Nephron (organoid): Measurements from ENCODE around the gene MEAK7.

Experiments
- H3K27ac Mint-ChIP-seq, 3 experiments: 2 replicates each; pipeline ENCODE4 v1.8.0; 2020; ENCODE audit warnings: mixed read lengths in 3 of 3, mild to moderate bottlenecking in 2 of 3, moderate library complexity in 1 of 3
- H3K27me3 Mint-ChIP-seq: 2 replicates; pipeline ENCODE4 v1.8.0; 2021; ENCODE audit warnings: low read depth, mild to moderate bottlenecking, moderate library complexity, mixed read lengths
- H3K36me3 Mint-ChIP-seq: 2 replicates; pipeline ENCODE4 v1.8.0; 2020; ENCODE audit warnings: low read depth, mixed read lengths
- H3K4me1 Mint-ChIP-seq: 2 replicates; pipeline ENCODE4 v1.8.0; 2020; ENCODE audit warnings: mixed read lengths
- H3K4me3 Mint-ChIP-seq, 3 experiments: 2 replicates each; pipeline ENCODE4 v1.8.0; 2020; ENCODE audit warnings: mild to moderate bottlenecking in 3 of 3, mixed read lengths in 3 of 3, moderate library complexity in 2 of 3
- H3K9me3 Mint-ChIP-seq: 2 replicates; pipeline ENCODE4 v1.8.0; 2020; ENCODE audit warnings: mixed read lengths
- CTCF ChIP-seq, 3 experiments: fragments of 200-600 bp; sonication (generic); IDR thresholded peaks; one replicate each; pipeline ENCODE4 v1.5.0; 2021; ENCODE audit warnings: antibody characterized with exemption in 3 of 3; ENCODE audit not compliant: unreplicated experiment in 3 of 3

The MEAK7 gene

GRCh38 chr16:84543253-84543652, 38.8 kb upstream of the MEAK7 start:
- Mint-ChIP-seq H3K4me1 (peaks cover 55% of the 10 kb centered on the region), H3K27me3 (peaks cover 25% of the 10 kb centered on the region), H3K27ac (peak overlapping the region in 2 of 3 experiments; percentile 60 to 63), H3K9me3 (no peaks in the 10 kb centered on the region), H3K36me3 (no peaks in the 10 kb centered on the region), H3K4me3 (no peak overlapping the region)
- no peak for TF ChIP-seq CTCF (IDR thresholded peaks at IDR 0.05; ENCODE audit: unreplicated experiment in 3 of 3)

- Mint-ChIP-seq H3K4me3 (peak overlapping the region in 2 of 3 experiments; percentile 2 to 33), H3K27ac (peak overlapping the region; percentile 75 to 91 (median 84)), H3K36me3 (no peaks in the 10 kb centered on the region), H3K4me1 (peaks cover 61% of the 10 kb centered on the region), H3K27me3 (peaks cover 20% of the 10 kb centered on the region), H3K9me3 (no peaks in the 10 kb centered on the region)
- no peak for TF ChIP-seq CTCF (IDR thresholded peaks at IDR 0.05; ENCODE audit: unreplicated experiment in 3 of 3)
Observed at GRCh38 chr16:84541999-84542817, 37.7 kb upstream of the MEAK7 start.

GRCh38 chr16:84540194-84540593, 35.7 kb upstream of the MEAK7 start:
- Mint-ChIP-seq H3K27me3 (peaks cover 8% of the 10 kb centered on the region), H3K36me3 (no peaks in the 10 kb centered on the region), H3K4me3 (no peak overlapping the region), H3K4me1 (peaks cover 61% of the 10 kb centered on the region), H3K27ac (peak overlapping the region in 1 of 3 experiments; percentile 41), H3K9me3 (no peaks in the 10 kb centered on the region)
- no peak for TF ChIP-seq CTCF (IDR thresholded peaks at IDR 0.05; ENCODE audit: unreplicated experiment in 3 of 3)

- H3K27ac Mint-ChIP-seq: peak overlapping the region; percentile 86 to 92 (median 89)
- no peak for TF ChIP-seq CTCF (IDR thresholded peaks at IDR 0.05; ENCODE audit: unreplicated experiment in 3 of 3)
- peak overlapping the region in 2 of 3 experiments; percentile 4 to 25 for H3K4me3 Mint-ChIP-seq
- no peaks in the 10 kb centered on the region for H3K9me3 Mint-ChIP-seq
- peaks cover 4% of the 10 kb centered on the region for H3K27me3 Mint-ChIP-seq
- H3K36me3 Mint-ChIP-seq: no peaks in the 10 kb centered on the region
- peaks cover 48% of the 10 kb centered on the region for H3K4me1 Mint-ChIP-seq
Observed at GRCh38 chr16:84538222-84538840, 33.9 kb upstream of the MEAK7 start.

- no peaks in the 10 kb centered on the region for H3K36me3 Mint-ChIP-seq
- no peaks in the 10 kb centered on the region for H3K9me3 Mint-ChIP-seq
- H3K4me1 Mint-ChIP-seq: peaks cover 54% of the 10 kb centered on the region
- peaks cover 5% of the 10 kb centered on the region for H3K27me3 Mint-ChIP-seq
- H3K4me3 Mint-ChIP-seq: peak overlapping the region; percentile 4 to 29 (median 25)
- TF ChIP-seq CTCF (IDR thresholded peaks at IDR 0.05; ENCODE audit: unreplicated experiment in 3 of 3): no peak
- peak overlapping the region; percentile 86 to 92 (median 89) for H3K27ac Mint-ChIP-seq
Observed at GRCh38 chr16:84537491-84538151, 33.2 kb upstream of the MEAK7 start.
